ENCODE measurements around the gene SEPTIN10.

Gene SEPTIN10

GRCh38 chr2:109521233-109522062 lies 92.3 kb downstream of the SEPTIN10 start:
- DNase-seq: peak; percentile 70

- DNase-seq: no peak
Measured at GRCh38 chr2:109519513-109519912, 94.3 kb downstream of the SEPTIN10 start.

GRCh38 chr2:109517118-109517889 lies 96.5 kb downstream of the SEPTIN10 start:
- no peak for DNase-seq

GRCh38 chr2:109516445-109517117 lies 97.2 kb downstream of the SEPTIN10 start:
- peak; percentile 13 for DNase-seq

- no peak for DNase-seq
Measured at GRCh38 chr2:109514857-109515256, 98.9 kb downstream of the SEPTIN10 start.

- no peak for DNase-seq
Measured at GRCh38 chr2:109513749-109514588, 99.8 kb downstream of the SEPTIN10 start.

GRCh38 chr2:109513230-109513629 lies 100.5 kb downstream of the SEPTIN10 start:
- no peak for DNase-seq

- DNase-seq: no peak
Measured at GRCh38 chr2:109512076-109512475, 101.7 kb downstream of the SEPTIN10 start.

- no peak for DNase-seq
Measured at GRCh38 chr2:109511168-109511567, 102.6 kb downstream of the SEPTIN10 start.

GRCh38 chr2:109510136-109511028 lies 103.4 kb downstream of the SEPTIN10 start:
- DNase-seq: peak; percentile 57

GRCh38 chr2:109508556-109508955 lies 105.2 kb downstream of the SEPTIN10 start:
- DNase-seq: no peak

- DNase-seq: no peak
Measured at GRCh38 chr2:109507828-109508227, 105.9 kb downstream of the SEPTIN10 start.

- DNase-seq: no peak
Measured at GRCh38 chr2:109507217-109507616, 106.5 kb downstream of the SEPTIN10 start.

GRCh38 chr2:109503191-109503590 lies 110.6 kb downstream of the SEPTIN10 start:
- DNase-seq: no peak

- DNase-seq: no peak
Measured at GRCh38 chr2:109501461-109501860, 112.3 kb downstream of the SEPTIN10 start.

- DNase-seq: no peak
Measured at GRCh38 chr2:109500910-109501309, 112.9 kb downstream of the SEPTIN10 start.

GRCh38 chr2:109499566-109499965 lies 114.2 kb downstream of the SEPTIN10 start:
- no peak for DNase-seq

- DNase-seq: no peak
Measured at GRCh38 chr2:109498906-109499305, 114.9 kb downstream of the SEPTIN10 start.

- DNase-seq: peak; percentile 12
Measured at GRCh38 chr2:109497911-109498870, 115.6 kb downstream of the SEPTIN10 start.

GRCh38 chr2:109497463-109497862 lies 116.3 kb downstream of the SEPTIN10 start:
- peak; percentile 12 for DNase-seq

Measured in NCI-H69 (cell line).